Measurements from ENCODE around the gene FAM53A. TPM values are rescaled to one million over a fixed set of nuclear protein-coding genes. Genes with fewer than 3 reads are reported as not detected.
A peak's percentile ranks its signal among the peaks of the same experiment; 100 is the strongest.
"Not testable (repeated sequence)": the region's sequence is repeated elsewhere in the genome, so short reads cannot be mapped to it uniquely, and the experiment has no call there.

FAM53A gene
- total RNA-seq, 1 experiment from 2014 or later: 1.6 TPM

DNA sequence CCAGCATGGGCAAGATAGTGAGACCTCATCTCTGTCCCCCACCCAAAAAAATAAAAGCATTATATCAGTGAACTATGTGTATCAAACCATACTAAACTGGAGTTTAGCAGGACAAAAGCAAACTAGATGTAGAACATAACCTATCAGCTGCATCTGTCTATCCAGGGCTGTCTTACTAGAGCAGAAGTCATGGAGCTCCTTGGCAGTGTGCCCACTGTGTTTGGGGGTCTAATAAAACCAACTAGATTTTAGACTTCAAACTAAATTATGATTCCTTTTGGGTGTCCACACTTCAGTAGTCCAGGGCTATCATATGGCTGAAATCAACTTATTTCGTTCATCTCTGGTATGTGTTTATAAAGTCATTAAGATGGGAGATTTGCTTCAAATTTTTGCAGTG, 19.8 kb upstream of the FAM53A start:
- CTCF ChIA-PET: interaction anchor here (1.5 kb wide), 1 partner anchor 11 kb away, joined by 8 read pairs; no protein-coding TSS in a partner anchor
- BruUV-seq (replicated peaks): no TSS peak
- no peak overlapping the region for H3K4me3 ChIP-seq (ENCODE audit: low read depth, low read length, poor library complexity, severe bottlenecking)
- H3K4me1 ChIP-seq (ENCODE audit: insufficient read depth, low read length, poor library complexity, severe bottlenecking): peaks cover 20% of the 10 kb centered on the region
- DNase-seq (ENCODE audit: low spot score): no peak
- H3K27me3 ChIP-seq (replicated peaks; ENCODE audit: insufficient read depth, low read depth, low read length, poor library complexity): no peaks in the 10 kb centered on the region
- TF ChIP-seq EZH2 (IDR thresholded peaks at IDR 0.05; ENCODE audit: borderline replicate concordance, low read depth, low read length, poor library complexity, severe bottlenecking): no peak
- TF ChIP-seq, protein P1, sequence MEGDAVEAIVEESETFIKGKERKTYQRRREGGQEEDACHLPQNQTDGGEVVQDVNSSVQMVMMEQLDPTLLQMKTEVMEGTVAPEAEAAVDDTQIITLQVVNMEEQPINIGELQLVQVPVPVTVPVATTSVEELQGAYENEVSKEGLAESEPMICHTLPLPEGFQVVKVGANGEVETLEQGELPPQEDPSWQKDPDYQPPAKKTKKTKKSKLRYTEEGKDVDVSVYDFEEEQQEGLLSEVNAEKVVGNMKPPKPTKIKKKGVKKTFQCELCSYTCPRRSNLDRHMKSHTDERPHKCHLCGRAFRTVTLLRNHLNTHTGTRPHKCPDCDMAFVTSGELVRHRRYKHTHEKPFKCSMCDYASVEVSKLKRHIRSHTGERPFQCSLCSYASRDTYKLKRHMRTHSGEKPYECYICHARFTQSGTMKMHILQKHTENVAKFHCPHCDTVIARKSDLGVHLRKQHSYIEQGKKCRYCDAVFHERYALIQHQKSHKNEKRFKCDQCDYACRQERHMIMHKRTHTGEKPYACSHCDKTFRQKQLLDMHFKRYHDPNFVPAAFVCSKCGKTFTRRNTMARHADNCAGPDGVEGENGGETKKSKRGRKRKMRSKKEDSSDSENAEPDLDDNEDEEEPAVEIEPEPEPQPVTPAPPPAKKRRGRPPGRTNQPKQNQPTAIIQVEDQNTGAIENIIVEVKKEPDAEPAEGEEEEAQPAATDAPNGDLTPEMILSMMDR (conservative IDR thresholded peaks at IDR 0.05; ENCODE audit: low read depth, low read length): no peak
- no peaks in the 10 kb centered on the region for H3K9me3 ChIP-seq (ENCODE audit: low read depth, low read length, poor library complexity, severe bottlenecking)
- peaks cover 73% of the 10 kb centered on the region for H3K36me3 ChIP-seq (ENCODE audit: insufficient read depth, low read length, poor library complexity, severe bottlenecking)
- H3K27ac ChIP-seq (ENCODE audit: low read depth, low read length, poor library complexity, severe bottlenecking): no peak overlapping the region
- intact Hi-C loops (cut with micrococcal nuclease; ENCODE audit: unreplicated experiment): no loop called here
- POLR2A ChIA-PET (ENCODE audit: low non-redundant PET): interaction anchor here (0.5 kb wide), 1 partner anchor 400 kb away, joined by 3 read pairs; no protein-coding TSS in a partner anchor

DNA sequence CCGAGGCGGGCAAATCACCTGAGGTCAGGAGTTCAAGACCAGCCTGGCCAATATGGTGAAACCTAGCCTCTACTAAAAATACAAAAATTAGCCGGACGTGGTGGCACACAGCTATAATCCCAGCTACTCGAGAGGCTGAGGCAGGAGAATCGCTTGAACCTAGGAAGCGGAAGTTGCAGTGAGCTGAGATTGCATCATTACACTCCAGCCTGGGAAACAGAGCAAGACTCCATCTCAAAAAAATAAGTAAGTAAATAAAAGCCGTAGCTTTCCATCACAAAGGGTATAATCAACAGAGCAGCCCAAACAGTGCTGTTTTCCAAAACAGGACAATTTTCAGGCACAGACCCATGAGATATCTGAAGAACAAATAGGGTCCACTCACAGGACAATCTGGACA, 17.6 kb upstream of the FAM53A start:
- H3K4me3 ChIP-seq (ENCODE audit: low read depth, low read length, poor library complexity, severe bottlenecking); H3K27me3 ChIP-seq (replicated peaks; ENCODE audit: insufficient read depth, low read depth, low read length, poor library complexity); DNase-seq (ENCODE audit: low spot score); H3K9me3 ChIP-seq (ENCODE audit: low read depth, low read length, poor library complexity, severe bottlenecking); intact Hi-C loops (cut with micrococcal nuclease; ENCODE audit: unreplicated experiment); BruUV-seq (replicated peaks); POLR2A ChIA-PET (ENCODE audit: low non-redundant PET): not testable (repeated sequence)
- CTCF ChIA-PET: interaction anchor here (1.2 kb wide), 1 partner anchor 8 kb away, joined by 3 read pairs; no protein-coding TSS in a partner anchor
- Histone ChIP-seq H3K36me3 (ENCODE audit: insufficient read depth, low read length, poor library complexity, severe bottlenecking) (peaks cover 86% of the 10 kb centered on the region), H3K4me1 (ENCODE audit: insufficient read depth, low read length, poor library complexity, severe bottlenecking) (peaks cover 15% of the 10 kb centered on the region), H3K27ac (ENCODE audit: low read depth, low read length, poor library complexity, severe bottlenecking) (peak overlapping the region; percentile 5)

DNA sequence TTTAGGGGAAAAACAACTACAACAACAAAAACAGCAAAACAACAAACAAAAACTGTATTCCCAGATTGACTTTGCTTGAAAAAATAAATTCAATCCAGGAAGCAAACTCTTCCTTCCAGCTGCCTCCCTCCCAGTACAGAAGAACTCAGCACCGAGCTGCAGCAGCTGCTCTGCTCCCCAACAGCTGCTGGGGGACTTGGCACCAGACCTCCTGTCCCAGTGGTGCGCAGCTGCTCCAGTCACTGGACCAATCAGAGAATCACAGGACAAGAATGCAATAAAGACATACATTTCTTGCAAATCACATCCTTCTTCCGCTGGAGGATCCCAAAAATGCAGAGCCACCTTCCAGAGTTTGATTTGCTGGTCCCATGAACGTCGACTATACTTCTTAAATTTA, 11.8 kb upstream of the FAM53A start:
- H3K4me3 ChIP-seq (ENCODE audit: low read depth, low read length, poor library complexity, severe bottlenecking): no peak overlapping the region
- POLR2A ChIA-PET (ENCODE audit: low non-redundant PET): no interaction called here
- no peak overlapping the region for H3K27ac ChIP-seq (ENCODE audit: low read depth, low read length, poor library complexity, severe bottlenecking)
- no peaks in the 10 kb centered on the region for H3K9me3 ChIP-seq (ENCODE audit: low read depth, low read length, poor library complexity, severe bottlenecking)
- DNase-seq (ENCODE audit: low spot score): no peak
- no TSS peak for BruUV-seq (replicated peaks)
- intact Hi-C loops (cut with micrococcal nuclease; ENCODE audit: unreplicated experiment): no loop called here
- CTCF ChIA-PET: no interaction called here
- H3K4me1 ChIP-seq (ENCODE audit: insufficient read depth, low read length, poor library complexity, severe bottlenecking): no peaks in the 10 kb centered on the region
- peaks cover 96% of the 10 kb centered on the region for H3K36me3 ChIP-seq (ENCODE audit: insufficient read depth, low read length, poor library complexity, severe bottlenecking)
- no peaks in the 10 kb centered on the region for H3K27me3 ChIP-seq (replicated peaks; ENCODE audit: insufficient read depth, low read depth, low read length, poor library complexity)
- TF ChIP-seq, protein P1 (conservative IDR thresholded peaks at IDR 0.05; ENCODE audit: low read depth, low read length): no peak
- no peak for TF ChIP-seq EZH2 (IDR thresholded peaks at IDR 0.05; ENCODE audit: borderline replicate concordance, low read depth, low read length, poor library complexity, severe bottlenecking)
